NOMO-1 (cell line): ENCODE results near the gene ARHGEF9.
A peak's percentile ranks its signal among the peaks of the same experiment; 100 is the strongest.
"Not testable (repeated sequence)": the region's sequence is repeated elsewhere in the genome, so short reads cannot be mapped to it uniquely, and the experiment has no call there.

ENCODE experiments used
- DNase-seq, 2 experiments: peaks; one replicate each; lab custom pipeline; 2025; ENCODE audit not compliant: unreplicated experiment in 2 of 2; lab: John Stamatoyannopoulos, UW

ARHGEF9 gene

GRCh38 chrX:63664741-63665140 is 120.3 kb downstream of the ARHGEF9 start:
- no peak for DNase-seq

- DNase-seq = no peak
These were observed 120.9 kb downstream of the ARHGEF9 start for GRCh38 chrX:63664083-63664482.

- DNase-seq = no peak
These were observed 123.3 kb downstream of the ARHGEF9 start for GRCh38 chrX:63661676-63662075.

GRCh38 chrX:63658920-63659319 is 126.1 kb downstream of the ARHGEF9 start:
- DNase-seq = no peak

GRCh38 chrX:63657821-63658220 is 127.2 kb downstream of the ARHGEF9 start:
- peak; percentile 60 to 72 for DNase-seq

GRCh38 chrX:63656871-63657580 is 128.0 kb downstream of the ARHGEF9 start:
- DNase-seq = no peak

GRCh38 chrX:63652086-63652765 is 132.8 kb downstream of the ARHGEF9 start:
- no peak for DNase-seq

- not testable (repeated sequence) for DNase-seq
These were observed 139.3 kb downstream of the ARHGEF9 start for GRCh38 chrX:63645748-63646147.

- DNase-seq = no peak
These were observed 149.3 kb downstream of the ARHGEF9 start for GRCh38 chrX:63635750-63636149.

- no peak for DNase-seq
These were observed 171.4 kb downstream of the ARHGEF9 start for GRCh38 chrX:63613531-63614028.

GRCh38 chrX:63585936-63586335 is 199.1 kb downstream of the ARHGEF9 start:
- no peak for DNase-seq
